ENCODE data around the gene JKAMP. TPM values are rescaled to one million over a fixed set of nuclear protein-coding genes. Genes with fewer than 3 reads are reported as not detected.

JKAMP gene
- total RNA-seq, 2 experiments from 2014 or later = 21.1 to 24.9 TPM

DNA sequence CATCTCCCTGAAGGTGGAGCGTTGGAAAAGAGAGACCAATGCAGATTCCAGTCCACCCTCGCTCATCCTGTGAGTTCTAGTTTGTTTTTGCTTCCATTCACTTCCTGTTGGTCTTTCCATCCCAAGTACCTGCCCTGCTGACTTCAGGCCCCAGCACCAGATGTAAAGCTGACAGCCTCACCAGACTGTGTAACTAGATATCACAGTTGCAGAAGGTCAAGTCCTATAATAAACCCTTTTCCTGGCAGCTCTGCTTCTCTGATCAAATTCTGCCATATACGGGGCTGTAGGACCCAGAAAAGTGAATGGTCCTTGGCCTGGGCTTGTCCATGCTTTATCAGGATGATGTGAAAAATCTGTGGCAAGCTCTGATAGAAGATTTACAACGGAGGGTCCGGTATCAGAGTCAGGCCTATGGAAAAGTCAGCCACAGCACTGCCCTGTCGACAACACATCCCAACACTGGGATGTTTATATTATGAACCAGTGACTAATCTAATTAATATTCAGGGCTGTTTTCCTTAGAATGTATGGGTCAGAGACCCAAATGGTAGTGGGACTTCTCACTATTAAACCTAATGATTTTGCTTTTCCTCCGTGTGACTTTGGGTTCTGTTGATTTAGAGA, 50.2 kb downstream of the JKAMP start:
- intact Hi-C loops (cut with micrococcal nuclease; ENCODE audit: unreplicated experiment) = no loop called here
- no peak overlapping the region for H2AFZ ChIP-seq (ENCODE audit: low read length)
- no peaks in the 10 kb centered on the region for H3K9me3 ChIP-seq (ENCODE audit: low read length)
- DNase-seq (ENCODE audit: low spot score) = no peak
- H3K4me2 ChIP-seq (ENCODE audit: low read length) = no peak overlapping the region
- no TSS peak for BruUV-seq (replicated peaks)
- no peaks in the 10 kb centered on the region for H3K9me2 ChIP-seq (ENCODE audit: insufficient read depth, low read length)
- no peak overlapping the region for H3K4me3 ChIP-seq (ENCODE audit: low read depth, low read length, poor library complexity, severe bottlenecking)
- no peaks in the 10 kb centered on the region for H3K4me1 ChIP-seq (ENCODE audit: insufficient read depth, low read length, poor library complexity, severe bottlenecking)
- no peak overlapping the region for H3K27ac ChIP-seq (ENCODE audit: low read depth, low read length, poor library complexity, severe bottlenecking)
- CTCF ChIA-PET (ENCODE audit: unreplicated experiment) = no interaction called here
- TF ChIP-seq EZH2phosphoT487 (IDR thresholded peaks at IDR 0.05; ENCODE audit: borderline replicate concordance, low read depth, low read length) = no peak
- TF ChIP-seq, protein P1, sequence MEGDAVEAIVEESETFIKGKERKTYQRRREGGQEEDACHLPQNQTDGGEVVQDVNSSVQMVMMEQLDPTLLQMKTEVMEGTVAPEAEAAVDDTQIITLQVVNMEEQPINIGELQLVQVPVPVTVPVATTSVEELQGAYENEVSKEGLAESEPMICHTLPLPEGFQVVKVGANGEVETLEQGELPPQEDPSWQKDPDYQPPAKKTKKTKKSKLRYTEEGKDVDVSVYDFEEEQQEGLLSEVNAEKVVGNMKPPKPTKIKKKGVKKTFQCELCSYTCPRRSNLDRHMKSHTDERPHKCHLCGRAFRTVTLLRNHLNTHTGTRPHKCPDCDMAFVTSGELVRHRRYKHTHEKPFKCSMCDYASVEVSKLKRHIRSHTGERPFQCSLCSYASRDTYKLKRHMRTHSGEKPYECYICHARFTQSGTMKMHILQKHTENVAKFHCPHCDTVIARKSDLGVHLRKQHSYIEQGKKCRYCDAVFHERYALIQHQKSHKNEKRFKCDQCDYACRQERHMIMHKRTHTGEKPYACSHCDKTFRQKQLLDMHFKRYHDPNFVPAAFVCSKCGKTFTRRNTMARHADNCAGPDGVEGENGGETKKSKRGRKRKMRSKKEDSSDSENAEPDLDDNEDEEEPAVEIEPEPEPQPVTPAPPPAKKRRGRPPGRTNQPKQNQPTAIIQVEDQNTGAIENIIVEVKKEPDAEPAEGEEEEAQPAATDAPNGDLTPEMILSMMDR (conservative IDR thresholded peaks at IDR 0.05; ENCODE audit: low read length) = no peak
- H3K79me2 ChIP-seq (ENCODE audit: insufficient read depth, low read depth, low read length) = no peaks in the 10 kb centered on the region
- H3K36me3 ChIP-seq (ENCODE audit: insufficient read depth, low read length) = no peaks in the 10 kb centered on the region
- POLR2A ChIA-PET = interaction anchor here (1.7 kb wide), 1 partner anchor 11 kb away, joined by 5 read pairs; no protein-coding TSS in a partner anchor
- H4K20me1 ChIP-seq (ENCODE audit: insufficient read depth, low read length) = no peaks in the 10 kb centered on the region

GRCh38 chr14:59537476-59537875, 53.2 kb downstream of the JKAMP start:
- Histone ChIP-seq H3K9me3 (ENCODE audit: low read length) (no peaks in the 10 kb centered on the region), H3K79me2 (ENCODE audit: insufficient read depth, low read depth, low read length) (no peaks in the 10 kb centered on the region), H3K9me2 (ENCODE audit: insufficient read depth, low read length) (no peaks in the 10 kb centered on the region), H2AFZ (ENCODE audit: low read length) (no peak overlapping the region), H4K20me1 (ENCODE audit: insufficient read depth, low read length) (no peaks in the 10 kb centered on the region), H3K4me3 (ENCODE audit: low read depth, low read length, poor library complexity, severe bottlenecking) (no peak overlapping the region), H3K4me2 (ENCODE audit: low read length) (no peak overlapping the region), H3K27ac (ENCODE audit: low read depth, low read length, poor library complexity, severe bottlenecking) (no peak overlapping the region), H3K4me1 (ENCODE audit: insufficient read depth, low read length, poor library complexity, severe bottlenecking) (no peaks in the 10 kb centered on the region), H3K36me3 (ENCODE audit: insufficient read depth, low read length) (no peaks in the 10 kb centered on the region)
- no TSS peak for BruUV-seq (replicated peaks)
- ChIA-PET CTCF (ENCODE audit: unreplicated experiment) (no interaction called here), POLR2A (interaction anchor here (0.7 kb wide), 1 partner anchor 781 kb away, joined by 3 read pairs; no protein-coding TSS in a partner anchor)
- TF ChIP-seq, protein P1 (conservative IDR thresholded peaks at IDR 0.05; ENCODE audit: low read length) = no peak
- TF ChIP-seq EZH2phosphoT487 (IDR thresholded peaks at IDR 0.05; ENCODE audit: borderline replicate concordance, low read depth, low read length) = no peak
- no peak for DNase-seq (ENCODE audit: low spot score)
- intact Hi-C loops (cut with micrococcal nuclease; ENCODE audit: unreplicated experiment) = no loop called here

GRCh38 chr14:59538936-59539335, 54.6 kb downstream of the JKAMP start:
- Histone ChIP-seq H3K4me2 (ENCODE audit: low read length) (no peak overlapping the region), H3K4me1 (ENCODE audit: insufficient read depth, low read length, poor library complexity, severe bottlenecking) (no peaks in the 10 kb centered on the region), H3K79me2 (ENCODE audit: insufficient read depth, low read depth, low read length) (no peaks in the 10 kb centered on the region), H3K36me3 (ENCODE audit: insufficient read depth, low read length) (no peaks in the 10 kb centered on the region), H2AFZ (ENCODE audit: low read length) (no peak overlapping the region), H4K20me1 (ENCODE audit: insufficient read depth, low read length) (no peaks in the 10 kb centered on the region), H3K27ac (ENCODE audit: low read depth, low read length, poor library complexity, severe bottlenecking) (no peak overlapping the region), H3K9me2 (ENCODE audit: insufficient read depth, low read length) (no peaks in the 10 kb centered on the region), H3K9me3 (ENCODE audit: low read length) (no peaks in the 10 kb centered on the region), H3K4me3 (ENCODE audit: low read depth, low read length, poor library complexity, severe bottlenecking) (no peak overlapping the region)
- CTCF ChIA-PET (ENCODE audit: unreplicated experiment) = no interaction called here
- POLR2A ChIA-PET = interaction anchor here (1.1 kb wide), 1 partner anchor 99 kb away, joined by 3 read pairs; no protein-coding TSS in a partner anchor
- TF ChIP-seq EZH2phosphoT487 (IDR thresholded peaks at IDR 0.05; ENCODE audit: borderline replicate concordance, low read depth, low read length) = no peak
- TF ChIP-seq, protein P1 (conservative IDR thresholded peaks at IDR 0.05; ENCODE audit: low read length) = no peak
- intact Hi-C loops (cut with micrococcal nuclease; ENCODE audit: unreplicated experiment) = no loop called here
- DNase-seq (ENCODE audit: low spot score) = no peak
- no TSS peak for BruUV-seq (replicated peaks)

Measured in OCI-LY7 (cell line).